Tibial nerve (tissue), 3 donors: ENCODE measurements around the gene PLSCR4.

Source experiments
- CTCF ChIP-seq, 5 experiments: fragments of 200-600 bp in 3 of 5; fragments of 450-650 bp in 2 of 5; sonication (generic) in 3 of 5; IDR thresholded peaks; one replicate each; pipeline ENCODE4 v1.5.1; 2016 to 2019; ENCODE audit warnings: antibody characterized with exemption in 5 of 5, mild to moderate bottlenecking in 3 of 5, moderate library complexity in 2 of 5
- POLR2A ChIP-seq, 2 donors: fragments of 450-650 bp; IDR thresholded peaks; one replicate each; pipeline ENCODE4 v1.6.1; 2017; ENCODE audit warnings: antibody characterized with exemption in 2 of 2, mild to moderate bottlenecking in 2 of 2, moderate library complexity in 2 of 2

- TF ChIP-seq CTCF (IDR thresholded peaks at IDR 0.05) (no peak), POLR2A (IDR thresholded peaks at IDR 0.05) (no peak)
Measured at GRCh38 chr3:146203776-146204175, 47.1 kb downstream of the PLSCR4 start.
